HepG2 (cell line): Measurements from ENCODE around the gene TOX4. TPM values are rescaled to one million over a fixed set of nuclear protein-coding genes. Genes with fewer than 3 reads are reported as not detected.

ENCODE experiments used
- ATAC-seq: fragments of 200-7000 bp; cut with Tn5 transposase; 3 replicates; pipeline ENCODE4 v1.9.1; 2020; ENCODE audit warnings: mild to moderate bottlenecking, moderate library complexity
- BruUV-seq: library from RNA; stranded (reverse); fragments of 400-500 nt; replicated peaks from 2 replicates; lab custom pipeline; 2021; lab: Mats Ljungman, UMichigan
- CTCF ChIA-PET: fragments of 300-600 bp; formaldehyde crosslinking; extraction: SDS; loops from one replicate; lab custom pipeline; 2021; ENCODE audit warnings: low total read pairs, inconsistent platforms, low intra/inter-chr PET ratio; lab: Yijun Ruan, JAX
- POLR2A ChIA-PET: fragments of 350-600 bp; sonication (Branson Sonifier 250); formaldehyde crosslinking; loops from one replicate; lab custom pipeline; 2020; ENCODE audit warnings: antibody characterized with exemption, inconsistent platforms; lab: Yijun Ruan, JAX
- DNase-seq: peaks from one replicate; pipeline ENCODE4 v3.0.0-alpha.2; 2015; ENCODE audit warnings: low spot score
- FAIRE-seq: peaks from 3 replicates; lab custom pipeline; 2011; peaks lifted over from hg19 to GRCh38; lab: Jason Lieb, UNC
- H2AFZ ChIP-seq: one replicate; pipeline ENCODE4 v1.6.1; 2011; ENCODE audit warnings: low read length, inconsistent platforms
- H3K27ac ChIP-seq: fragments of 300-600 bp; 3 replicates; pipeline ENCODE4 v1.8.0; 2011; ENCODE audit warnings: mixed run types, mild to moderate bottlenecking, mixed read lengths, low read length, inconsistent platforms; ENCODE audit not compliant: insufficient read depth; ENCODE audit errors: extremely low read length
- H3K27me3 ChIP-seq, 2 experiments: fragments of 200-600 bp in 1 of 2; 2 replicates in 1 of 2; 3 replicates in 1 of 2; pipeline versions ENCODE4 v1.6.0 to v1.8.0; 2011; ENCODE audit warnings: low read length in 2 of 2, mild to moderate bottlenecking in 2 of 2, moderate library complexity in 2 of 2, inconsistent platforms in 1 of 2; ENCODE audit not compliant: insufficient read depth in 2 of 2, control insufficient read depth in 1 of 2
- H3K36me3 ChIP-seq, 2 experiments: fragments of 200-600 bp in 1 of 2; replicated peaks in 1 of 2; 2 replicates in 1 of 2; 3 replicates in 1 of 2; pipeline versions ENCODE4 v1.5.1 to v1.8.0; 2011; ENCODE audit warnings: low read length in 2 of 2, inconsistent platforms in 1 of 2; ENCODE audit not compliant: insufficient read depth in 2 of 2, control insufficient read depth in 1 of 2
- H3K4me1 ChIP-seq: 2 replicates; pipeline ENCODE4 v1.5.1; 2012; ENCODE audit warnings: low read length, inconsistent platforms; ENCODE audit not compliant: insufficient read depth
- H3K4me2 ChIP-seq: 2 replicates; pipeline ENCODE4 v1.6.0; 2011; ENCODE audit warnings: low read depth, low read length, inconsistent platforms
- H3K4me3 ChIP-seq, 3 experiments: fragments of 200-600 bp in 1 of 3; sonication (generic), shearing (Covaris generic) in 1 of 3; replicated peaks in 1 of 3; 2 replicates each; pipeline ENCODE4 v1.5.1; 2011 to 2016; ENCODE audit warnings: low read length in 3 of 3, inconsistent platforms in 2 of 3, low read depth in 2 of 3, mild to moderate bottlenecking in 2 of 3, control low read depth in 1 of 3, mixed read lengths in 1 of 3; ENCODE audit not compliant: insufficient read depth in 1 of 3
- H3K79me2 ChIP-seq: one replicate; pipeline ENCODE4 v1.6.1; 2011; ENCODE audit warnings: low read length, inconsistent platforms; ENCODE audit not compliant: insufficient read depth
- H3K9ac ChIP-seq: 2 replicates; pipeline ENCODE4 v1.6.0; 2011; ENCODE audit warnings: mild to moderate bottlenecking, low read depth, low read length, inconsistent platforms; ENCODE audit not compliant: insufficient read depth
- H3K9me3 ChIP-seq: 2 replicates; pipeline ENCODE4 v1.5.1; 2012; ENCODE audit warnings: mild to moderate bottlenecking, low read length
- H4K20me1 ChIP-seq: 2 replicates; pipeline ENCODE4 v1.6.0; 2011; ENCODE audit warnings: inconsistent platforms, mild to moderate bottlenecking, low read length, moderate library complexity; ENCODE audit not compliant: insufficient read depth
- FIP1L1 ChIP-seq: fragments of 200-400 bp; formaldehyde crosslinking; IDR thresholded peaks from 2 replicates; pipeline ENCODE4 v1.6.1; 2018; ENCODE audit warnings: low read depth, mild to moderate bottlenecking, low read length, moderate library complexity, borderline replicate concordance; ENCODE audit not compliant: insufficient read depth
- MEIS2 ChIP-seq: sonication (generic); formaldehyde crosslinking; IDR thresholded peaks from 2 replicates; pipeline ENCODE4 v1.9.0; 2021; ENCODE audit warnings: mild to moderate bottlenecking, missing genetic modification reagents
- POLR2G ChIP-seq: fragments of 200-400 bp; formaldehyde crosslinking; IDR thresholded peaks from 2 replicates; pipeline ENCODE4 v1.6.1; 2018; ENCODE audit warnings: mild to moderate bottlenecking, low read depth, low read length, moderate library complexity
- SIN3A ChIP-seq: IDR thresholded peaks from 2 replicates; pipeline ENCODE4 v1.6.1; 2011; ENCODE audit warnings: low read depth, mild to moderate bottlenecking, control low read depth, low read length, borderline replicate concordance
- SMAD9 ChIP-seq: sonication (generic); formaldehyde crosslinking; IDR thresholded peaks from 2 replicates; pipeline ENCODE4 v1.5.1; 2020; ENCODE audit warnings: mild to moderate bottlenecking, missing genetic modification reagents
- SOX6 ChIP-seq, 2 experiments: fragments of 450-650 bp in 1 of 2; sonication (generic) in 1 of 2; formaldehyde crosslinking in 1 of 2; IDR thresholded peaks; 2 replicates each; pipeline versions ENCODE4 v1.4.0 to v1.6.1; 2017 to 2020; ENCODE audit warnings: antibody characterized with exemption in 1 of 2, mild to moderate bottlenecking in 1 of 2, missing genetic modification reagents in 1 of 2
- ZNF446 ChIP-seq: sonication (generic); formaldehyde crosslinking; IDR thresholded peaks from 2 replicates; pipeline ENCODE4 v1.5.0; 2020; ENCODE audit warnings: mild to moderate bottlenecking, missing genetic modification reagents
- ZNF451 ChIP-seq: sonication (generic); formaldehyde crosslinking; IDR thresholded peaks from 2 replicates; pipeline ENCODE4 v1.5.0; 2020; ENCODE audit warnings: mild to moderate bottlenecking, missing genetic modification reagents
- ZNF546 ChIP-seq: sonication (generic); formaldehyde crosslinking; conservative IDR thresholded peaks from 2 replicates; pipeline ENCODE4 v1.8.1; 2023; ENCODE audit warnings: mild to moderate bottlenecking, missing genetic modification reagents
- WGBS: methylation state at CpG from one replicate; pipeline ENCODE4 v1.1.6; 2017; ENCODE audit warnings: low lambda C conversion rate; 5-methylcytosine and 5-hydroxymethylcytosine counted together
- in situ Hi-C: cut with HindIII; loops from 2 replicates; pipeline ENCODE4 v1.10.0; 2017; ENCODE audit warnings: low pct_unique_long_range_greater_than_20kb; ENCODE audit not compliant: extremely low pct_ligation_motif_present
- intact Hi-C: fragments of 100-400 bp; cut with micrococcal nuclease; formaldehyde crosslinking; loops from one replicate; pipeline ENCODE4 v1.10.0; 2022; ENCODE audit not compliant: unreplicated experiment
- polyA plus RNA-seq, 8 experiments: library from polyadenylated mRNA; depleted of rRNA in 3 of 8; stranded (reverse) in 7 of 8; unstranded in 1 of 8; fragments of >200 nt; fragmentation: Illumina TruSeq in 4 of 8; extraction: Trizol in 4 of 8; gene quantifications; 2 replicates each; pipeline versions ENCODE4 v1.2.1 to v1.2.3, GENCODE V29; 2011 to 2016; ENCODE audit warnings: low read depth in 4 of 8, missing spikeins in 1 of 8, mixed read lengths in 1 of 8; ENCODE audit not compliant: insufficient read depth in 1 of 8
- total RNA-seq, 5 experiments: library from RNA; depleted of rRNA; stranded (reverse); fragments of >200 nt; fragmentation: Illumina TruSeq; extraction: Trizol; gene quantifications; 2 replicates each; pipeline ENCODE4 v1.2.3, GENCODE V29; 2016; ENCODE audit warnings: low read depth in 1 of 5
- TF ChIP-seq, protein P1 (sequence below): sonication (generic); formaldehyde crosslinking; IDR thresholded peaks from 2 replicates; pipeline ENCODE4 v1.9.0; 2022; ENCODE audit warnings: missing genetic modification reagents, mild to moderate bottlenecking, borderline replicate concordance
- TF ChIP-seq, protein P2 (sequence below): sonication (generic); formaldehyde crosslinking; IDR thresholded peaks from 2 replicates; pipeline ENCODE4 v1.5.0; 2020; ENCODE audit warnings: missing genetic modification reagents
- TF ChIP-seq, protein P3 (sequence below): sonication (generic); formaldehyde crosslinking; IDR thresholded peaks from 2 replicates; pipeline ENCODE4 v1.9.0; 2021; ENCODE audit warnings: missing genetic modification reagents, mild to moderate bottlenecking, borderline replicate concordance
- TF ChIP-seq, protein P4 (sequence below): sonication (generic); formaldehyde crosslinking; IDR thresholded peaks from 2 replicates; pipeline ENCODE4 v1.4.0; 2020; ENCODE audit warnings: mild to moderate bottlenecking, low read depth, missing genetic modification reagents

The TOX4 gene
- total and polyA plus RNA-seq, 2 of the 13 experiments (the other 11 are each of a cell fraction or from before 2014, with no cell fraction given), result 71.8 to 163 TPM

DNA sequence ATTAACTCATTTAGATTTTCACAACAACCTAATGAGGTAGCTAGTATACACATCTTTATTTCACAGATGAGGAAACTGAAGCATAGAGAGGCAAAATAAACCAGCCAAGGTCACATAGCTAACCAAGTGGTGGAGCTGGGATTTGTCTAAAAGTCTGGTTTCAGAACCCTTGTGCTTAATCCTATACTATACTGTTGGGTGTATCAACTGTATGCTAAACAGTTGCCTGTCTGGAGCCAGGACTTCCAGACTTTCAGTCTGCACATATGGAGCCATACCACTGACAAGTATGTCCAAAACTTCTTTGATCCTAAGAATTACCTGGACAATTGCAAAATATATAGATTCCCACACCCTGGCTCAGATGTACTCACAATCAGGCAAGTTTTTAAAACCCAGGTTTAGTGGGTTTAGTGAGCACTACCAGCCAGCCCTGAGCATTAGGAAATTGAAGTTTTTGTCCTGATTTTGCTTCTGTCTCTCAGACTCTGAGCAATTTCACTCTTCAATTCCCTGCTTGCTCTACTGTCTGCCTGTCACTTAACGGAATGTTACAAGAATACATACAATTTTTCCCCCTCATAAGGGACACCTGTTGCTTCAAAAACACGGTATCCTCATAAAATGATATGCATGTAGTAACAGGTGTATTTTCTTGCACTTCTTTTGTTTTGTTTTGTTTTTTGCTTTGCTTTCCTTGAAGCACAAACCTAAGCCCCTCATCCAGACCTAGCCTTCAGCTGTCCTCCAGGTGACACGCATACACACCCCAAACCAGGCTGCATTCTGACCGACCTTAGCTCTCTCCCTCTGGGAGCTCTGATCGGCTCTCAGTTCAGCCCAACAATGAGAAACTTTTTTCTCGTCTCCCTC is 58.8 kb downstream of the TOX4 start (continued):
- TF ChIP-seq, protein P1, sequence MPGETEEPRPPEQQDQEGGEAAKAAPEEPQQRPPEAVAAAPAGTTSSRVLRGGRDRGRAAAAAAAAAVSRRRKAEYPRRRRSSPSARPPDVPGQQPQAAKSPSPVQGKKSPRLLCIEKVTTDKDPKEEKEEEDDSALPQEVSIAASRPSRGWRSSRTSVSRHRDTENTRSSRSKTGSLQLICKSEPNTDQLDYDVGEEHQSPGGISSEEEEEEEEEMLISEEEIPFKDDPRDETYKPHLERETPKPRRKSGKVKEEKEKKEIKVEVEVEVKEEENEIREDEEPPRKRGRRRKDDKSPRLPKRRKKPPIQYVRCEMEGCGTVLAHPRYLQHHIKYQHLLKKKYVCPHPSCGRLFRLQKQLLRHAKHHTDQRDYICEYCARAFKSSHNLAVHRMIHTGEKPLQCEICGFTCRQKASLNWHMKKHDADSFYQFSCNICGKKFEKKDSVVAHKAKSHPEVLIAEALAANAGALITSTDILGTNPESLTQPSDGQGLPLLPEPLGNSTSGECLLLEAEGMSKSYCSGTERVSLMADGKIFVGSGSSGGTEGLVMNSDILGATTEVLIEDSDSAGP (CRISPR knock-in tag), result no peak
- TF ChIP-seq, protein P2, sequence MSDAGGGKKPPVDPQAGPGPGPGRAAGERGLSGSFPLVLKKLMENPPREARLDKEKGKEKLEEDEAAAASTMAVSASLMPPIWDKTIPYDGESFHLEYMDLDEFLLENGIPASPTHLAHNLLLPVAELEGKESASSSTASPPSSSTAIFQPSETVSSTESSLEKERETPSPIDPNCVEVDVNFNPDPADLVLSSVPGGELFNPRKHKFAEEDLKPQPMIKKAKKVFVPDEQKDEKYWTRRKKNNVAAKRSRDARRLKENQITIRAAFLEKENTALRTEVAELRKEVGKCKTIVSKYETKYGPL, result no peak
- 0 out of 2 replicates have a peak, but pooled peaks have one; percentile 40 for TF ChIP-seq SIN3A

DNA sequence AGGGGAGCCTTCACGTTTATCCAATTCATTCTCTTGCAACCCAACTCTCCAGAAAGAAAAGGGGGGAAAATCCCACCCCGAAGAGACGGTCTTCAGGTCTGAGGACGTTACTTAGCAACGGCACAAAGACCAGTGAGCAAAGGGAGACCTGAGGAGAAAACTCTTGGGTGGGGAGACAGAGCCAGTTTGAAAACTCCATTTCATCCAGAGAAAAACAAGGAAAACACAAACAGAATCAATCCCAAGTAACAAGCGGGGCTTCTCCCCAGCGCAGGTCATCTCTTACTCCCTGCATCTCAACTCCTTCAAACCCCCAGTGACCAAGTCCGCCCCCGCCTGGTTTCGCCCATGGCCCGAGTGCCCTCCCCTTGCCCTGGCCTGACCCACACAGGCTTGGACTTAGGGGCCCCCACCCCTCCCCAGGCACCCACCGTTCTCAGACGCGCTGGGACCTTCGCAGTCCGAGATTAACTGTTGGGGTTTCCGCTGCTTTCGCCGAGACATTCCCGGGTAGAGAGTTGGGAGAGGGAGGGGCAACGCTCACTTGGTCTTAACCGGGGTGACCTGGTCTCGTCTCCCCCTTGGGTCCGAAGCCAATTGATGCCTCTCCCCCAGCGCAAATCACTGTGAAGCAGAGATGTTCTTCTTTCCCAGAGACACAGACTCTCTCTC is 59.6 kb downstream of the TOX4 start:
- ATAC-seq (peak; percentile 70), DNase-seq (no peak), FAIRE-seq (no peak)
- no peaks in the 10 kb centered on the region for H3K79me2 ChIP-seq
- H3K9ac ChIP-seq, result peak overlapping the region; percentile 54; the same call in 1 of the 2 replicates
- intact Hi-C loops (no loop called here), in situ Hi-C loops (no loop called here)
- H2AFZ ChIP-seq, result peak overlapping the region; percentile 80
- H3K27me3 ChIP-seq, result peaks cover 1 to 26% of the 10 kb centered on the region in 2 experiments; a peak in 3 of 5 replicates
- 2% methylated on average over 25 of the region's 25 CpGs for WGBS
- BruUV-seq, result no TSS peak
- H3K36me3 ChIP-seq, result no peaks in the 10 kb centered on the region
- ChIA-PET CTCF (no interaction called here), POLR2A (interaction anchor here (0.9 to 4.6 kb wide), 3 partner anchors 10 to 26 kb away, joined by 3 to 26 read pairs (median 4); partner anchors contain the start of genes METTL3 and SALL2)
- H3K9me3 ChIP-seq, result peaks cover 9% of the 10 kb centered on the region
- H3K4me2 ChIP-seq, result peak overlapping the region; percentile 92
- no peaks in the 10 kb centered on the region for H4K20me1 ChIP-seq
- H3K27ac ChIP-seq, result no peak overlapping the region
- H3K4me1 ChIP-seq, result peaks cover 28% of the 10 kb centered on the region
- peak overlapping the region; percentile 52 to 76 (median 57) for H3K4me3 ChIP-seq
- TF ChIP-seq ZNF451, result peak; percentile 42; the same call in 1 of the 2 replicates
- TF ChIP-seq MEIS2 (CRISPR knock-in tag), result no peak
- TF ChIP-seq ZNF446 (CRISPR knock-in tag), result no peak; the same call in 1 of the 2 replicates
- no peak for TF ChIP-seq SMAD9 (CRISPR knock-in tag)
- TF ChIP-seq, protein P3, sequence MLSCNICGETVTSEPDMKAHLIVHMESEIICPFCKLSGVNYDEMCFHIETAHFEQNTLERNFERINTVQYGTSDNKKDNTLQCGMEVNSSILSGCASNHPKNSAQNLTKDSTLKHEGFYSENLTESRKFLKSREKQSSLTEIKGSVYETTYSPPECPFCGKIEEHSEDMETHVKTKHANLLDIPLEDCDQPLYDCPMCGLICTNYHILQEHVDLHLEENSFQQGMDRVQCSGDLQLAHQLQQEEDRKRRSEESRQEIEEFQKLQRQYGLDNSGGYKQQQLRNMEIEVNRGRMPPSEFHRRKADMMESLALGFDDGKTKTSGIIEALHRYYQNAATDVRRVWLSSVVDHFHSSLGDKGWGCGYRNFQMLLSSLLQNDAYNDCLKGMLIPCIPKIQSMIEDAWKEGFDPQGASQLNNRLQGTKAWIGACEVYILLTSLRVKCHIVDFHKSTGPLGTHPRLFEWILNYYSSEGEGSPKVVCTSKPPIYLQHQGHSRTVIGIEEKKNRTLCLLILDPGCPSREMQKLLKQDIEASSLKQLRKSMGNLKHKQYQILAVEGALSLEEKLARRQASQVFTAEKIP, result no peak
- TF ChIP-seq ZNF546, result no peak
- 0 out of 2 replicates have a peak, but pooled peaks have one; percentile 12 for TF ChIP-seq FIP1L1
- no peak for TF ChIP-seq POLR2G
- TF ChIP-seq, protein P4, sequence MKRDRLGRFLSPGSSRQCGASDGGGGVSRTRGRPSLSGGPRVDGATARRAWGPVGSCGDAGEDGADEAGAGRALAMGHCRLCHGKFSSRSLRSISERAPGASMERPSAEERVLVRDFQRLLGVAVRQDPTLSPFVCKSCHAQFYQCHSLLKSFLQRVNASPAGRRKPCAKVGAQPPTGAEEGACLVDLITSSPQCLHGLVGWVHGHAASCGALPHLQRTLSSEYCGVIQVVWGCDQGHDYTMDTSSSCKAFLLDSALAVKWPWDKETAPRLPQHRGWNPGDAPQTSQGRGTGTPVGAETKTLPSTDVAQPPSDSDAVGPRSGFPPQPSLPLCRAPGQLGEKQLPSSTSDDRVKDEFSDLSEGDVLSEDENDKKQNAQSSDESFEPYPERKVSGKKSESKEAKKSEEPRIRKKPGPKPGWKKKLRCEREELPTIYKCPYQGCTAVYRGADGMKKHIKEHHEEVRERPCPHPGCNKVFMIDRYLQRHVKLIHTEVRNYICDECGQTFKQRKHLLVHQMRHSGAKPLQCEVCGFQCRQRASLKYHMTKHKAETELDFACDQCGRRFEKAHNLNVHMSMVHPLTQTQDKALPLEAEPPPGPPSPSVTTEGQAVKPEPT, result no peak
- TF ChIP-seq SOX6 (IDR thresholded peaks at IDR 0.05), result no peak
- TF ChIP-seq SOX6 (CRISPR knock-in tag; IDR thresholded peaks at IDR 0.05), result no peak
